Measurements from ENCODE around the gene C20orf96. TPM values are rescaled to one million over a fixed set of nuclear protein-coding genes. Genes with fewer than 3 reads are reported as not detected.
"Not testable (repeated sequence)": the region's sequence is repeated elsewhere in the genome, so short reads cannot be mapped to it uniquely, and the experiment has no call there.

Gene C20orf96
- total RNA-seq, 1 donor from 2014 or later = 3.7 TPM

- intact Hi-C loops (cut with DNase I) = no loop called here
Observed at GRCh38 chr20:258269-258858, 32.2 kb downstream of the C20orf96 start.

GRCh38 chr20:257419-257818 lies 33.1 kb downstream of the C20orf96 start, which contains the start of gene DEFB132:
DEFB132 (plus strand) TSS chr20:257724; CDS start chr20:257779, 55 bp downstream.
- intact Hi-C loops (cut with DNase I) = no loop called here
- no peak for DNase-seq (ENCODE audit: low spot score)

More at GRCh38 chr20:258269-258858, 32.2 kb downstream of the C20orf96 start:
- DNase-seq (ENCODE audit: low spot score) = no peak

GRCh38 chr20:253447-253846 lies 37.1 kb downstream of the C20orf96 start:
- intact Hi-C loops (cut with DNase I); DNase-seq (ENCODE audit: low spot score): not testable (repeated sequence)

GRCh38 chr20:252801-253200 lies 37.7 kb downstream of the C20orf96 start:
- intact Hi-C loops (cut with DNase I) = no loop called here
- DNase-seq (ENCODE audit: low spot score) = no peak

- no peak for DNase-seq (ENCODE audit: low spot score)
- intact Hi-C loops (cut with DNase I) = no loop called here
Observed at GRCh38 chr20:251354-251753, 39.2 kb downstream of the C20orf96 start.

GRCh38 chr20:242905-243304 lies 47.6 kb downstream of the C20orf96 start:
- intact Hi-C loops (cut with DNase I) = no loop called here
- DNase-seq (ENCODE audit: low spot score) = no peak

- intact Hi-C loops (cut with DNase I) = no loop called here
Observed at GRCh38 chr20:237929-238328, 52.6 kb downstream of the C20orf96 start.

GRCh38 chr20:237489-237888 lies 53.1 kb downstream of the C20orf96 start:
- intact Hi-C loops (cut with DNase I) = no loop called here
- no peak for DNase-seq (ENCODE audit: low spot score)

More at GRCh38 chr20:237929-238328, 52.6 kb downstream of the C20orf96 start:
- no peak for DNase-seq (ENCODE audit: low spot score)

- DNase-seq (ENCODE audit: low spot score) = no peak
- intact Hi-C loops (cut with DNase I) = no loop called here
Observed at GRCh38 chr20:235891-236290, 54.7 kb downstream of the C20orf96 start.

- no peak for DNase-seq (ENCODE audit: low spot score)
- intact Hi-C loops (cut with DNase I) = no loop called here
Observed at GRCh38 chr20:227439-228105, 63.0 kb downstream of the C20orf96 start.

- no peak for DNase-seq (ENCODE audit: low spot score)
- intact Hi-C loops (cut with DNase I) = no loop called here
Observed at GRCh38 chr20:226958-227357, 63.6 kb downstream of the C20orf96 start, which contains the start of gene DEFB129. DEFB129 (plus strand) TSS chr20:227258; CDS start chr20:227289, 31 bp downstream.

- intact Hi-C loops (cut with DNase I); DNase-seq (ENCODE audit: low spot score): not testable (repeated sequence)
Observed at GRCh38 chr20:225879-226278, 64.7 kb downstream of the C20orf96 start.

GRCh38 chr20:221258-221830 lies 69.2 kb downstream of the C20orf96 start:
- DNase-seq (ENCODE audit: low spot score) = no peak
- intact Hi-C loops (cut with DNase I) = no loop called here

Other genes with a start within 250 kb of the C20orf96 start
- not detected for gene DEFB125, start 203.1 kb downstream of the C20orf96 start, total RNA-seq
- gene DEFB126, start 148.2 kb downstream of the C20orf96 start, total RNA-seq = not detected
- gene DEFB127, start 133.3 kb downstream of the C20orf96 start, total RNA-seq = not detected
- gene DEFB128, start 101.0 kb downstream of the C20orf96 start, total RNA-seq = not detected
- not detected for gene DEFB129, start 63.5 kb downstream of the C20orf96 start, total RNA-seq
- not detected for gene DEFB132, start 33.0 kb downstream of the C20orf96 start, total RNA-seq
- gene ZCCHC3, start 6.8 kb upstream of the C20orf96 start, total RNA-seq = 10.4 TPM
- gene SOX12, start 34.8 kb upstream of the C20orf96 start, total RNA-seq = 10.6 TPM
- 23.9 TPM for gene NRSN2, start 56.4 kb upstream of the C20orf96 start, total RNA-seq
- gene TRIB3, start 90.0 kb upstream of the C20orf96 start, total RNA-seq = 1.3 TPM
- 44.3 TPM for gene RBCK1, start 117.5 kb upstream of the C20orf96 start, total RNA-seq
- gene TBC1D20, start 171.8 kb upstream of the C20orf96 start, total RNA-seq = 26.5 TPM

Data from cardiac septum (tissue), 1 donor.